Measurements from ENCODE around the gene CDC40. TPM values are rescaled to one million over a fixed set of nuclear protein-coding genes. Genes with fewer than 3 reads are reported as not detected.

The CDC40 gene
- total RNA-seq, 1 experiment from 2014 or later = 16.8 TPM

DNA sequence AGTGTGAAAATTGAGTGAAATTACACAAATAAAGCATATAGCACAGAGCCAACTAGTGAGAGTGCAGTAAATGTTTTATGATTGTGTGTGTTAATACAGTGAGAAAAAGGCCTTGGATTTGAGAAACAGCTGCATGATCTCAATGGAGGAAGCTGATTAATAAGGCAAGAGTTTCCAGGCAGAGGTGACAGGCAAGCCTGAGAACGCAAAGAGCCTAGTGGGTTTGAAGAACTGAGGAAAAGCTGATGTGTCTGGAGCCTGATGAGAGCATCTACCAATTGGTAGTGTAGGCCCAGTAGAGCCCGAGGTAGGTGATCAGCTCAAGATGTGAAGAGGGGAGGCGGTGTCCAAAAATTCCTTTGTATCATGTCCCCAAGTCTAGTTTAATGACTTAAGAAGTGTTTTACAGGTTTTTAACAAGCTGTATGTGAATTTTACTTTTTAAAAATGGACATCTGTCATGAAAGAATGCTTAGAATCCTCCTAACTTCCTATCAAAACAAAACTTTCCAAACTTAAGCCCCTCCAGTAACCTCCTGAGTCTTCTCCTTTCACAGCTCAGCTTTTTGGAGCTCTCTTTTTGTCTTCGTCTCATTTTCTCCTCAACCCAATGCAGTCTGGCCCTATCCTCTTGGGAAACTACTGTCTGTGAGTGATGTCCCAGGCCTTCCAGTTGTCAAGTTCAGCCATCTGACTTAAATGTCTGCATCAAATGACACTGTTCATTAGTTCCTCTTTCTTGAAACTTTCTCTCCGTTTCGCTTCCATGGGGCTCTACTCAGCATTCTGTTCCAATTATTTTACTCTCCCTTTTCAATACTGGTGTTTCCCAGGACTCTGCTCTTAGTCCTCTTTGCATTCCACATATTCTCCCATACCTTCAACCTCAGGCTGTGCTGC lies 1.2 kb downstream of the CDC40 start:
- peaks cover 10% of the 10 kb centered on the region for H3K4me1 Mint-ChIP-seq (ENCODE audit: insufficient read depth, unreplicated experiment)
- TF ChIP-seq, protein P1, sequence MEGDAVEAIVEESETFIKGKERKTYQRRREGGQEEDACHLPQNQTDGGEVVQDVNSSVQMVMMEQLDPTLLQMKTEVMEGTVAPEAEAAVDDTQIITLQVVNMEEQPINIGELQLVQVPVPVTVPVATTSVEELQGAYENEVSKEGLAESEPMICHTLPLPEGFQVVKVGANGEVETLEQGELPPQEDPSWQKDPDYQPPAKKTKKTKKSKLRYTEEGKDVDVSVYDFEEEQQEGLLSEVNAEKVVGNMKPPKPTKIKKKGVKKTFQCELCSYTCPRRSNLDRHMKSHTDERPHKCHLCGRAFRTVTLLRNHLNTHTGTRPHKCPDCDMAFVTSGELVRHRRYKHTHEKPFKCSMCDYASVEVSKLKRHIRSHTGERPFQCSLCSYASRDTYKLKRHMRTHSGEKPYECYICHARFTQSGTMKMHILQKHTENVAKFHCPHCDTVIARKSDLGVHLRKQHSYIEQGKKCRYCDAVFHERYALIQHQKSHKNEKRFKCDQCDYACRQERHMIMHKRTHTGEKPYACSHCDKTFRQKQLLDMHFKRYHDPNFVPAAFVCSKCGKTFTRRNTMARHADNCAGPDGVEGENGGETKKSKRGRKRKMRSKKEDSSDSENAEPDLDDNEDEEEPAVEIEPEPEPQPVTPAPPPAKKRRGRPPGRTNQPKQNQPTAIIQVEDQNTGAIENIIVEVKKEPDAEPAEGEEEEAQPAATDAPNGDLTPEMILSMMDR (IDR thresholded peaks at IDR 0.05; ENCODE audit: unreplicated experiment) = no peak
- no peaks in the 10 kb centered on the region for H3K9me3 Mint-ChIP-seq (ENCODE audit: unreplicated experiment)
- no peak overlapping the region for H3K27ac Mint-ChIP-seq (ENCODE audit: low read depth, unreplicated experiment)
- H3K4me3 Mint-ChIP-seq (ENCODE audit: unreplicated experiment) = no peak overlapping the region
- DNase-seq (ENCODE audit: unreplicated experiment) = no peak
- intact Hi-C loops (cut with micrococcal nuclease) = loop anchor here (2.0 to 5.0 kb wide), 2 partner anchors 99 to 477 kb away; no protein-coding TSS in a partner anchor
- BruUV-seq (replicated peaks) = no TSS peak
- H3K36me3 Mint-ChIP-seq (ENCODE audit: insufficient read depth, unreplicated experiment) = no peaks in the 10 kb centered on the region
- H3K27me3 Mint-ChIP-seq (ENCODE audit: insufficient read depth, unreplicated experiment) = no peaks in the 10 kb centered on the region
- CTCF ChIA-PET = interaction anchor here (0.9 to 3.3 kb wide), 4 partner anchors 25 to 208 kb away, joined by 3 to 18 read pairs (median 6); no protein-coding TSS in a partner anchor
- POLR2A ChIA-PET = interaction anchor here (0.5 to 5.1 kb wide), 10 partner anchors 11 to 693 kb away, joined by 3 to 143 read pairs (median 4); no protein-coding TSS in a partner anchor

DNA sequence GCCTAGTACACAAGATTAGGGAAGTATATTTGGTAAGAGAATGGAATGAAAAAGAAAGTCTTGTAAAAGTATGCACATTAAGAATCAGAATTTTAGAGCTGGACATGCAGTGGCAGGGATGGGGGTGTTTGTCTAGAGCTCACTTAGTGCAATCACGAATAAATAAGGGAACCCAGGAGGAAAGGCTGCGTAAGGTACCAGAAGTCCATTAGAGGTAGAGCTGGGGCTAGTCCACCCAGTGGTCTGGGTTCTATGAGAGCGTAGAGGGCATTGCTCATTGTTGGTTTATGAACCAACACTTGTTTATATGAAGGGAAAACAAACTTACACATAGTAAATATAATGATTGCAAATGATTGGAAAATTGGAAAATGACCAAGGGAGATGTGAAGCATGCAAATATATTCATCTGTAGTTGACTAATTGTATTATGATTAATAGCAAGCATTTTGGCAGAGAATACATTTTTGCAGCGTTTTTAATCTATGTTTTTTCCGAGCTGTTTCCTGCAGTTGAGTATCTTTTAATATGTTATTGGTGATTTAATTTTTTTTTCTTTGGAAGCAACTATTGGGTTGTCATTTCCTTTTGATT lies 3.2 kb downstream of the CDC40 start:
- POLR2A ChIA-PET = no interaction called here
- Mint-ChIP-seq H3K4me1 (ENCODE audit: insufficient read depth, unreplicated experiment) (peaks cover 8% of the 10 kb centered on the region), H3K27me3 (ENCODE audit: insufficient read depth, unreplicated experiment) (no peaks in the 10 kb centered on the region), H3K4me3 (ENCODE audit: unreplicated experiment) (no peak overlapping the region), H3K27ac (ENCODE audit: low read depth, unreplicated experiment) (no peak overlapping the region), H3K9me3 (ENCODE audit: unreplicated experiment) (no peaks in the 10 kb centered on the region), H3K36me3 (ENCODE audit: insufficient read depth, unreplicated experiment) (no peaks in the 10 kb centered on the region)
- CTCF ChIA-PET = interaction anchor here (1.0 kb wide), 1 partner anchor 492 kb away, joined by 3 read pairs; the partner anchor contains the start of genes AK9 and FIG4
- TF ChIP-seq, protein P1 (IDR thresholded peaks at IDR 0.05; ENCODE audit: unreplicated experiment) = no peak
- intact Hi-C loops (cut with micrococcal nuclease) = loop anchor here (5.0 kb wide), 1 partner anchor 101 kb away; no protein-coding TSS in a partner anchor
- DNase-seq (ENCODE audit: unreplicated experiment) = no peak
- no TSS peak for BruUV-seq (replicated peaks)

DNA sequence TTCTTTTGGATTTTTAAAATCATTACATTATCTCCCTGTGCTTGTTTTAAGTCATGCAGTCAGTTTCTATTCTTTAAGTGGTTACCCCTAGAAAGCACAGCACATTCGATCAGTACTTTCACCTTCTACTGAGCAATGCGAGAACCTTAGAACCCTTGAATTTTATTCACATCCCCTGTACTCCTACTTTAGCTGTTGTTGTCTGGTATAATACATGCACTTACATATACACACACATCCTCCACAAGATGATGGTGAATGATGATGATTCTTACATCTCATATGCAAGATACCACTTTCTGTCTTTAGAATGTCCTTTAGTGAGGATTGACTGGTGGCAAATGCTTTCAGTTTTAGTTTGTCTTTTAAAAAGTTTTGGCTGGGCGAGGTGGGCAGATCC lies 5.7 kb downstream of the CDC40 start:
- H3K27me3 Mint-ChIP-seq (ENCODE audit: insufficient read depth, unreplicated experiment) = no peaks in the 10 kb centered on the region
- intact Hi-C loops (cut with micrococcal nuclease) = no loop called here
- no peaks in the 10 kb centered on the region for H3K36me3 Mint-ChIP-seq (ENCODE audit: insufficient read depth, unreplicated experiment)
- ChIA-PET CTCF (interaction anchor here (0.6 kb wide), 1 partner anchor 44 kb away, joined by 3 read pairs; no protein-coding TSS in a partner anchor), POLR2A (interaction anchor here (1.2 kb wide), 1 partner anchor 514 kb away, joined by 3 read pairs; no protein-coding TSS in a partner anchor)
- TF ChIP-seq, protein P1 (IDR thresholded peaks at IDR 0.05; ENCODE audit: unreplicated experiment) = no peak
- peaks cover 10% of the 10 kb centered on the region for H3K4me1 Mint-ChIP-seq (ENCODE audit: insufficient read depth, unreplicated experiment)
- DNase-seq (ENCODE audit: unreplicated experiment) = no peak
- BruUV-seq (replicated peaks) = no TSS peak
- no peak overlapping the region for H3K4me3 Mint-ChIP-seq (ENCODE audit: unreplicated experiment)
- H3K27ac Mint-ChIP-seq (ENCODE audit: low read depth, unreplicated experiment) = no peak overlapping the region
- H3K9me3 Mint-ChIP-seq (ENCODE audit: unreplicated experiment) = no peaks in the 10 kb centered on the region

DNA sequence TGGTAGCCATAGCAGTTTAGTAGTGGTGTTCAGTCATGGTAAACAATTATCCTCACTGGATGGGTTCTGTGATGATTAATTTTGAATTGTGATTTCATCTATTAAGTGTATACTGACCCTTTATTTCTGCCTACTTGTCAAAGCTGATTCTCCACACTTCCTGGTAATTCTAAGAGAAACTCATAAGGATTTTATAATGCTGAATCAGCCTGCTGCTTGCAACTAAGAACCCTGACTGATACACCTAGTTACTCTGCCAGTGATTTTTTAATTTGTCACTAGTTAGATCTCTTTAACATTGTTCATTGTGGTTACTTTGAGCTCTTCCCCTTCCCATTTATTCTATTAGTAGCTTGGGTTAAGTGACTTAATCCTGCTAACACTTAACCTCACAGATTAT lies 8.6 kb downstream of the CDC40 start:
- Mint-ChIP-seq H3K36me3 (ENCODE audit: insufficient read depth, unreplicated experiment) (peaks cover 7% of the 10 kb centered on the region), H3K27ac (ENCODE audit: low read depth, unreplicated experiment) (no peak overlapping the region), H3K4me3 (ENCODE audit: unreplicated experiment) (no peak overlapping the region), H3K9me3 (ENCODE audit: unreplicated experiment) (no peaks in the 10 kb centered on the region), H3K4me1 (ENCODE audit: insufficient read depth, unreplicated experiment) (peaks cover 10% of the 10 kb centered on the region), H3K27me3 (ENCODE audit: insufficient read depth, unreplicated experiment) (no peaks in the 10 kb centered on the region)
- intact Hi-C loops (cut with micrococcal nuclease) = no loop called here
- POLR2A ChIA-PET = interaction anchor here (1.5 kb wide), 1 partner anchor 9 kb away, joined by 5 read pairs; the partner anchor contains the start of genes CDC40 and WASF1
- DNase-seq (ENCODE audit: unreplicated experiment) = no peak
- TF ChIP-seq, protein P1 (IDR thresholded peaks at IDR 0.05; ENCODE audit: unreplicated experiment) = no peak
- CTCF ChIA-PET = interaction anchor here (1.5 kb wide), 1 partner anchor 149 kb away, joined by 5 read pairs; no protein-coding TSS in a partner anchor
- no TSS peak for BruUV-seq (replicated peaks)

Measured in MCF 10A (cell line).